ENCODE data around the gene ADGRG6. TPM values are rescaled to one million over a fixed set of nuclear protein-coding genes. Genes with fewer than 3 reads are reported as not detected.

Gene ADGRG6
- 0.44 and 1.0 TPM in 2 replicates for total RNA-seq (2012; rRNA removed)

GRCh38 chr6:142301651-142302391 lies at the start of gene ADGRG6:
ADGRG6 (plus strand) TSS chr6:142302007; CDS start chr6:142302330, 323 bp downstream.
- Histone ChIP-seq H3K9ac (ENCODE audit: low read depth, low read length) (peak within 1 kb of the TSS; percentile 79), H3K9me3 (replicated peaks; ENCODE audit: low read length) (no peaks in the 10 kb centered on the region), H3K27me3 (ENCODE audit: control insufficient read depth, insufficient read depth, low read length) (no peaks in the 10 kb centered on the region), H3K4me1 (ENCODE audit: control insufficient read depth, insufficient read depth, low read length) (peaks cover 34% of the 10 kb centered on the region), H3K4me2 (ENCODE audit: low read length) (peak within 1 kb of the TSS; percentile 97), H3K4me3 (ENCODE audit: low read length) (peak within 1 kb of the TSS; percentile 86), H3K36me3 (ENCODE audit: insufficient read depth, low read length) (no peaks in the 10 kb centered on the region)

- H3K4me1 ChIP-seq (ENCODE audit: control insufficient read depth, insufficient read depth, low read length), result no peaks in the 10 kb centered on the region
- H3K27me3 ChIP-seq (ENCODE audit: control insufficient read depth, insufficient read depth, low read length), result no peaks in the 10 kb centered on the region
- no peaks in the 10 kb centered on the region for H3K9me3 ChIP-seq (replicated peaks; ENCODE audit: low read length)
- no peak overlapping the region for H3K9ac ChIP-seq (ENCODE audit: low read depth, low read length)
- no peaks in the 10 kb centered on the region for H3K36me3 ChIP-seq (ENCODE audit: insufficient read depth, low read length)
- H3K4me3 ChIP-seq (ENCODE audit: low read length), result no peak overlapping the region
- H3K4me2 ChIP-seq (ENCODE audit: low read length), result no peak overlapping the region
Observed at GRCh38 chr6:142254513-142254912, 47.3 kb upstream of the ADGRG6 start.

- H3K27me3 ChIP-seq (ENCODE audit: control insufficient read depth, insufficient read depth, low read length), result no peaks in the 10 kb centered on the region
- no peak overlapping the region for H3K9ac ChIP-seq (ENCODE audit: low read depth, low read length)
- no peak overlapping the region for H3K4me2 ChIP-seq (ENCODE audit: low read length)
- H3K4me3 ChIP-seq (ENCODE audit: low read length), result no peak overlapping the region
- H3K9me3 ChIP-seq (replicated peaks; ENCODE audit: low read length), result no peaks in the 10 kb centered on the region
- H3K36me3 ChIP-seq (ENCODE audit: insufficient read depth, low read length), result no peaks in the 10 kb centered on the region
- no peaks in the 10 kb centered on the region for H3K4me1 ChIP-seq (ENCODE audit: control insufficient read depth, insufficient read depth, low read length)
Observed at GRCh38 chr6:142255785-142256184, 46.0 kb upstream of the ADGRG6 start.

GRCh38 chr6:142258305-142258704 lies 43.5 kb upstream of the ADGRG6 start:
- Histone ChIP-seq H3K36me3 (ENCODE audit: insufficient read depth, low read length) (no peaks in the 10 kb centered on the region), H3K9ac (ENCODE audit: low read depth, low read length) (no peak overlapping the region), H3K27me3 (ENCODE audit: control insufficient read depth, insufficient read depth, low read length) (no peaks in the 10 kb centered on the region), H3K4me2 (ENCODE audit: low read length) (no peak overlapping the region), H3K9me3 (replicated peaks; ENCODE audit: low read length) (no peaks in the 10 kb centered on the region), H3K4me3 (ENCODE audit: low read length) (no peak overlapping the region), H3K4me1 (ENCODE audit: control insufficient read depth, insufficient read depth, low read length) (no peaks in the 10 kb centered on the region)

- H3K4me3 ChIP-seq (ENCODE audit: low read length), result no peak overlapping the region
- H3K27me3 ChIP-seq (ENCODE audit: control insufficient read depth, insufficient read depth, low read length), result no peaks in the 10 kb centered on the region
- no peaks in the 10 kb centered on the region for H3K36me3 ChIP-seq (ENCODE audit: insufficient read depth, low read length)
- no peak overlapping the region for H3K9ac ChIP-seq (ENCODE audit: low read depth, low read length)
- no peak overlapping the region for H3K4me2 ChIP-seq (ENCODE audit: low read length)
- no peaks in the 10 kb centered on the region for H3K4me1 ChIP-seq (ENCODE audit: control insufficient read depth, insufficient read depth, low read length)
- H3K9me3 ChIP-seq (replicated peaks; ENCODE audit: low read length), result no peaks in the 10 kb centered on the region
Observed at GRCh38 chr6:142258757-142259156, 43.0 kb upstream of the ADGRG6 start.

GRCh38 chr6:142260748-142261147 lies 41.1 kb upstream of the ADGRG6 start:
- no peaks in the 10 kb centered on the region for H3K4me1 ChIP-seq (ENCODE audit: control insufficient read depth, insufficient read depth, low read length)
- H3K9me3 ChIP-seq (replicated peaks; ENCODE audit: low read length), result no peaks in the 10 kb centered on the region
- no peak overlapping the region for H3K9ac ChIP-seq (ENCODE audit: low read depth, low read length)
- H3K36me3 ChIP-seq (ENCODE audit: insufficient read depth, low read length), result no peaks in the 10 kb centered on the region
- no peak overlapping the region for H3K4me2 ChIP-seq (ENCODE audit: low read length)
- H3K4me3 ChIP-seq (ENCODE audit: low read length), result no peak overlapping the region
- H3K27me3 ChIP-seq (ENCODE audit: control insufficient read depth, insufficient read depth, low read length), result no peaks in the 10 kb centered on the region

- H3K4me2 ChIP-seq (ENCODE audit: low read length), result no peak overlapping the region
- H3K9me3 ChIP-seq (replicated peaks; ENCODE audit: low read length), result no peaks in the 10 kb centered on the region
- H3K4me1 ChIP-seq (ENCODE audit: control insufficient read depth, insufficient read depth, low read length), result no peaks in the 10 kb centered on the region
- no peaks in the 10 kb centered on the region for H3K36me3 ChIP-seq (ENCODE audit: insufficient read depth, low read length)
- H3K4me3 ChIP-seq (ENCODE audit: low read length), result no peak overlapping the region
- no peak overlapping the region for H3K9ac ChIP-seq (ENCODE audit: low read depth, low read length)
- H3K27me3 ChIP-seq (ENCODE audit: control insufficient read depth, insufficient read depth, low read length), result no peaks in the 10 kb centered on the region
Observed at GRCh38 chr6:142262231-142262630, 39.6 kb upstream of the ADGRG6 start.

- Histone ChIP-seq H3K9me3 (replicated peaks; ENCODE audit: low read length) (no peaks in the 10 kb centered on the region), H3K27me3 (ENCODE audit: control insufficient read depth, insufficient read depth, low read length) (no peaks in the 10 kb centered on the region), H3K36me3 (ENCODE audit: insufficient read depth, low read length) (no peaks in the 10 kb centered on the region), H3K9ac (ENCODE audit: low read depth, low read length) (no peak overlapping the region), H3K4me2 (ENCODE audit: low read length) (no peak overlapping the region), H3K4me3 (ENCODE audit: low read length) (no peak overlapping the region), H3K4me1 (ENCODE audit: control insufficient read depth, insufficient read depth, low read length) (no peaks in the 10 kb centered on the region)
Observed at GRCh38 chr6:142265476-142265875, 36.3 kb upstream of the ADGRG6 start.

- H3K9ac ChIP-seq (ENCODE audit: low read depth, low read length), result no peak overlapping the region
- no peak overlapping the region for H3K4me3 ChIP-seq (ENCODE audit: low read length)
- H3K9me3 ChIP-seq (replicated peaks; ENCODE audit: low read length), result no peaks in the 10 kb centered on the region
- no peaks in the 10 kb centered on the region for H3K4me1 ChIP-seq (ENCODE audit: control insufficient read depth, insufficient read depth, low read length)
- H3K36me3 ChIP-seq (ENCODE audit: insufficient read depth, low read length), result no peaks in the 10 kb centered on the region
- no peak overlapping the region for H3K4me2 ChIP-seq (ENCODE audit: low read length)
- no peaks in the 10 kb centered on the region for H3K27me3 ChIP-seq (ENCODE audit: control insufficient read depth, insufficient read depth, low read length)
Observed at GRCh38 chr6:142266060-142266459, 35.7 kb upstream of the ADGRG6 start.

- H3K4me3 ChIP-seq (ENCODE audit: low read length), result no peak overlapping the region
- H3K36me3 ChIP-seq (ENCODE audit: insufficient read depth, low read length), result no peaks in the 10 kb centered on the region
- no peak overlapping the region for H3K9ac ChIP-seq (ENCODE audit: low read depth, low read length)
- H3K27me3 ChIP-seq (ENCODE audit: control insufficient read depth, insufficient read depth, low read length), result no peaks in the 10 kb centered on the region
- H3K9me3 ChIP-seq (replicated peaks; ENCODE audit: low read length), result no peaks in the 10 kb centered on the region
- no peak overlapping the region for H3K4me2 ChIP-seq (ENCODE audit: low read length)
- H3K4me1 ChIP-seq (ENCODE audit: control insufficient read depth, insufficient read depth, low read length), result no peaks in the 10 kb centered on the region
Observed at GRCh38 chr6:142271476-142271875, 30.3 kb upstream of the ADGRG6 start.

- no peaks in the 10 kb centered on the region for H3K27me3 ChIP-seq (ENCODE audit: control insufficient read depth, insufficient read depth, low read length)
- H3K9ac ChIP-seq (ENCODE audit: low read depth, low read length), result no peak overlapping the region
- no peak overlapping the region for H3K4me2 ChIP-seq (ENCODE audit: low read length)
- no peaks in the 10 kb centered on the region for H3K36me3 ChIP-seq (ENCODE audit: insufficient read depth, low read length)
- H3K9me3 ChIP-seq (replicated peaks; ENCODE audit: low read length), result no peaks in the 10 kb centered on the region
- H3K4me3 ChIP-seq (ENCODE audit: low read length), result no peak overlapping the region
- H3K4me1 ChIP-seq (ENCODE audit: control insufficient read depth, insufficient read depth, low read length), result peaks cover 9% of the 10 kb centered on the region
Observed at GRCh38 chr6:142274656-142275055, 27.2 kb upstream of the ADGRG6 start.

Measured in skeletal muscle satellite cell (primary cell).